Immature natural killer cell (primary cell): Measurements from ENCODE around the gene PM20D2. TPM values are rescaled to one million over a fixed set of nuclear protein-coding genes. Genes with fewer than 3 reads are reported as not detected.

Experiments
- DNase-seq, 3 donors: peaks; one replicate each; pipeline ENCODE4 v3.0.0; 2022; ENCODE audit warnings: mixed read lengths in 1 of 3
- H3K27ac Mint-ChIP-seq, 6 donors: one replicate each; pipeline ENCODE4 v1.8.0; 2020; ENCODE audit warnings: mixed read lengths in 6 of 6, mild to moderate bottlenecking in 5 of 6, inconsistent platforms in 4 of 6, moderate library complexity in 3 of 6
- H3K27me3 Mint-ChIP-seq, 3 donors: one replicate each; pipeline ENCODE4 v1.8.0; 2020 to 2021; ENCODE audit warnings: low read depth in 3 of 3, mild to moderate bottlenecking in 3 of 3, mixed read lengths in 3 of 3, moderate library complexity in 3 of 3, inconsistent platforms in 1 of 3
- H3K36me3 Mint-ChIP-seq, 3 donors: one replicate each; pipeline ENCODE4 v1.8.0; 2020; ENCODE audit warnings: mixed read lengths in 3 of 3, inconsistent platforms in 2 of 3, mild to moderate bottlenecking in 2 of 3
- H3K4me1 Mint-ChIP-seq, 2 donors: one replicate each; pipeline ENCODE4 v1.8.0; 2020; ENCODE audit warnings: inconsistent platforms in 2 of 2, mild to moderate bottlenecking in 2 of 2, mixed read lengths in 2 of 2, moderate library complexity in 1 of 2
- H3K4me3 Mint-ChIP-seq, 5 donors: one replicate each; pipeline ENCODE4 v1.8.0; 2020; ENCODE audit warnings: mild to moderate bottlenecking in 5 of 5, mixed read lengths in 5 of 5, inconsistent platforms in 3 of 5, moderate library complexity in 3 of 5
- H3K9me3 Mint-ChIP-seq, 6 donors: one replicate each; pipeline ENCODE4 v1.8.0; 2020; ENCODE audit warnings: mild to moderate bottlenecking in 6 of 6, mixed read lengths in 6 of 6, inconsistent platforms in 4 of 6, moderate library complexity in 3 of 6
- polyA plus RNA-seq, 3 donors: library from polyadenylated mRNA; unstranded; fragments of 300-500 nt; fragmentation: Illumina TruSeq; gene quantifications; one replicate each; pipeline ENCODE4 v1.2.3, GENCODE V29; 2021

The PM20D2 gene
- polyA plus RNA-seq, 3 donors from 2014 or later: 6.6 to 10.1 (median 7.3) TPM

GRCh38 chr6:89132057-89132456 lies 13.8 kb upstream of the PM20D2 start:
- Mint-ChIP-seq H3K36me3 (peaks cover 4 to 6% (median 5%) of the 10 kb centered on the region in 3 donors), H3K27me3 (peaks cover 0 to 2% (median 2%) of the 10 kb centered on the region in 3 donors), H3K4me1 (no peaks in the 10 kb centered on the region), H3K4me3 (no peak overlapping the region), H3K9me3 (peaks cover 0 to 6% (median 3%) of the 10 kb centered on the region in 6 donors), H3K27ac (no peak overlapping the region)
- DNase-seq: no peak

- Mint-ChIP-seq H3K27me3 (peaks cover 0 to 2% (median 0%) of the 10 kb centered on the region in 3 donors), H3K4me1 (no peaks in the 10 kb centered on the region), H3K36me3 (peaks cover 0 to 4% (median 0%) of the 10 kb centered on the region in 3 donors), H3K27ac (no peak overlapping the region), H3K4me3 (no peak overlapping the region), H3K9me3 (no peaks in the 10 kb centered on the region)
- DNase-seq: no peak
Measured at GRCh38 chr6:89133981-89134380, 11.9 kb upstream of the PM20D2 start.

GRCh38 chr6:89134723-89135122 lies 11.1 kb upstream of the PM20D2 start:
- no peak for DNase-seq
- Mint-ChIP-seq H3K27ac (no peak overlapping the region), H3K27me3 (peaks cover 0 to 2% (median 0%) of the 10 kb centered on the region in 3 donors), H3K4me1 (no peaks in the 10 kb centered on the region), H3K9me3 (no peaks in the 10 kb centered on the region), H3K4me3 (no peak overlapping the region), H3K36me3 (peaks cover 0 to 4% (median 0%) of the 10 kb centered on the region in 3 donors)

- H3K27me3 Mint-ChIP-seq: peaks cover 0 to 2% (median 0%) of the 10 kb centered on the region in 3 donors
- H3K4me1 Mint-ChIP-seq: no peaks in the 10 kb centered on the region
- no peaks in the 10 kb centered on the region for H3K9me3 Mint-ChIP-seq
- no peak overlapping the region for H3K4me3 Mint-ChIP-seq
- no peak for DNase-seq
- peaks cover 0 to 13% (median 7%) of the 10 kb centered on the region in 3 donors for H3K36me3 Mint-ChIP-seq
- no peak overlapping the region for H3K27ac Mint-ChIP-seq
Measured at GRCh38 chr6:89138173-89138572, 7.7 kb upstream of the PM20D2 start.

GRCh38 chr6:89139509-89140346 lies 6.1 kb upstream of the PM20D2 start:
- no peak overlapping the region for H3K27ac Mint-ChIP-seq
- no peak for DNase-seq
- H3K27me3 Mint-ChIP-seq: peaks cover 0 to under 1% (median 0%) of the 10 kb centered on the region in 3 donors
- H3K36me3 Mint-ChIP-seq: peaks cover 0 to 8% (median 7%) of the 10 kb centered on the region in 3 donors
- H3K4me1 Mint-ChIP-seq: peaks cover 0 to 2% of the 10 kb centered on the region in 2 donors
- H3K9me3 Mint-ChIP-seq: no peaks in the 10 kb centered on the region
- H3K4me3 Mint-ChIP-seq: no peak overlapping the region

GRCh38 chr6:89140347-89141156 lies 5.3 kb upstream of the PM20D2 start:
- Mint-ChIP-seq H3K4me3 (no peak overlapping the region), H3K27me3 (peaks cover 0 to 4% (median 0%) of the 10 kb centered on the region in 3 donors), H3K27ac (peak overlapping the region in 1 of 6 donors; percentile 59), H3K4me1 (peaks cover 1 to 10% of the 10 kb centered on the region in 2 donors), H3K36me3 (peaks cover 0 to 8% (median 7%) of the 10 kb centered on the region in 3 donors), H3K9me3 (no peaks in the 10 kb centered on the region)
- no peak for DNase-seq

- Mint-ChIP-seq H3K27me3 (peaks cover 0 to 8% (median 2%) of the 10 kb centered on the region in 3 donors), H3K9me3 (no peaks in the 10 kb centered on the region), H3K4me1 (peaks cover 16 to 32% of the 10 kb centered on the region in 2 donors), H3K4me3 (peak overlapping the region in 3 of 5 donors; percentile 16 to 39 (median 26)), H3K27ac (peak overlapping the region in 2 of 6 donors; percentile 0 to 37), H3K36me3 (peaks cover 0 to 15% (median 8%) of the 10 kb centered on the region in 3 donors)
- DNase-seq: no peak
Measured at GRCh38 chr6:89144354-89144906, 1.4 kb upstream of the PM20D2 start.

- Mint-ChIP-seq H3K27me3 (peaks cover 0 to 8% (median 2%) of the 10 kb centered on the region in 3 donors), H3K9me3 (no peaks in the 10 kb centered on the region), H3K4me3 (peak overlapping the region; percentile 89 to 94 (median 93)), H3K36me3 (peaks cover 0 to 15% (median 8%) of the 10 kb centered on the region in 3 donors), H3K4me1 (peaks cover 16 to 32% of the 10 kb centered on the region in 2 donors), H3K27ac (peak overlapping the region; percentile 79 to 95 (median 90))
- peak; percentile 23 to 39 (median 28) for DNase-seq
Measured at GRCh38 chr6:89145091-89145955, 532 bp upstream of the PM20D2 start.

GRCh38 chr6:89146718-89147700 lies 1.2 kb downstream of the PM20D2 start:
- DNase-seq: no peak
- peaks cover 16 to 32% of the 10 kb centered on the region in 2 donors for H3K4me1 Mint-ChIP-seq

GRCh38 chr6:89148016-89148750 lies 2.3 kb downstream of the PM20D2 start:
- Mint-ChIP-seq H3K4me3 (peak overlapping the region; percentile 29 to 60 (median 47)), H3K36me3 (peaks cover 3 to 12% (median 4%) of the 10 kb centered on the region in 3 donors), H3K9me3 (no peaks in the 10 kb centered on the region), H3K27ac (no peak overlapping the region), H3K27me3 (peaks cover 0 to 8% (median 2%) of the 10 kb centered on the region in 3 donors), H3K4me1 (peaks cover 16 to 32% of the 10 kb centered on the region in 2 donors)
- no peak for DNase-seq

More at GRCh38 chr6:89146718-89147700, 1.2 kb downstream of the PM20D2 start:
- H3K27me3 Mint-ChIP-seq: peaks cover 0 to 8% (median 2%) of the 10 kb centered on the region in 3 donors
- no peaks in the 10 kb centered on the region for H3K9me3 Mint-ChIP-seq
- H3K36me3 Mint-ChIP-seq: peaks cover 4 to 12% (median 6%) of the 10 kb centered on the region in 3 donors
- peak overlapping the region; percentile 7 to 76 (median 62) for H3K27ac Mint-ChIP-seq
- peak overlapping the region; percentile 84 to 87 (median 84) for H3K4me3 Mint-ChIP-seq

- DNase-seq: no peak
- H3K9me3 Mint-ChIP-seq: no peaks in the 10 kb centered on the region
- H3K4me1 Mint-ChIP-seq: no peaks in the 10 kb centered on the region
- no peaks in the 10 kb centered on the region for H3K27me3 Mint-ChIP-seq
- no peak overlapping the region for H3K4me3 Mint-ChIP-seq
- no peak overlapping the region for H3K27ac Mint-ChIP-seq
- H3K36me3 Mint-ChIP-seq: peaks cover 6 to 15% (median 13%) of the 10 kb centered on the region in 3 donors
Measured at GRCh38 chr6:89154131-89154530, 8.3 kb downstream of the PM20D2 start.
